NOMO-1 treated with DMSO at 0.1 percent for 48 hours (cell line): ENCODE data around the gene PPP4R1.

Experiments
- DNase-seq: peaks from one replicate; lab custom pipeline; 2025; ENCODE audit not compliant: unreplicated experiment; lab: John Stamatoyannopoulos, UW

The PPP4R1 gene

GRCh38 chr18:9549405-9549804 lies 65.0 kb downstream of the PPP4R1 start:
- no peak for DNase-seq

- no peak for DNase-seq
Measured at GRCh38 chr18:9547782-9548181, 66.6 kb downstream of the PPP4R1 start.

- no peak for DNase-seq
Measured at GRCh38 chr18:9546468-9546867, 67.9 kb downstream of the PPP4R1 start.

GRCh38 chr18:9545029-9545428 lies 69.3 kb downstream of the PPP4R1 start:
- no peak for DNase-seq

- no peak for DNase-seq
Measured at GRCh38 chr18:9542924-9543323, 71.4 kb downstream of the PPP4R1 start.

GRCh38 chr18:9539938-9540337 lies 74.4 kb downstream of the PPP4R1 start:
- DNase-seq: no peak

GRCh38 chr18:9539283-9539682 lies 75.1 kb downstream of the PPP4R1 start:
- DNase-seq: no peak

- no peak for DNase-seq
Measured at GRCh38 chr18:9537677-9538076, 76.7 kb downstream of the PPP4R1 start.

- DNase-seq: no peak
Measured at GRCh38 chr18:9536354-9537152, 77.8 kb downstream of the PPP4R1 start.

GRCh38 chr18:9535430-9535991 lies 78.8 kb downstream of the PPP4R1 start:
- no peak for DNase-seq

GRCh38 chr18:9534844-9535243 lies 79.5 kb downstream of the PPP4R1 start:
- DNase-seq: no peak

- no peak for DNase-seq
Measured at GRCh38 chr18:9531791-9532410, 82.5 kb downstream of the PPP4R1 start.

- DNase-seq: peak; percentile 81
Measured at GRCh38 chr18:9530226-9531009, 83.9 kb downstream of the PPP4R1 start.

GRCh38 chr18:9526458-9526857 lies 87.9 kb downstream of the PPP4R1 start:
- no peak for DNase-seq

- no peak for DNase-seq
Measured at GRCh38 chr18:9522952-9523351, 91.4 kb downstream of the PPP4R1 start.

- no peak for DNase-seq
Measured at GRCh38 chr18:9521770-9522169, 92.6 kb downstream of the PPP4R1 start.

GRCh38 chr18:9520666-9521065 lies 93.7 kb downstream of the PPP4R1 start:
- no peak for DNase-seq

GRCh38 chr18:9519399-9519798 lies 95.0 kb downstream of the PPP4R1 start:
- DNase-seq: no peak

- no peak for DNase-seq
Measured at GRCh38 chr18:9517869-9518268, 96.5 kb downstream of the PPP4R1 start.

- DNase-seq: peak; percentile 60
Measured at GRCh38 chr18:9516437-9517064, 97.8 kb downstream of the PPP4R1 start.

- DNase-seq: no peak
Measured at GRCh38 chr18:9513971-9514512, 100.3 kb downstream of the PPP4R1 start.
